Fibroblast of skin of right biceps (primary cell): ENCODE data around the gene ELF5.
A peak's percentile ranks its signal among the peaks of the same experiment; 100 is the strongest.

ENCODE experiments used
- DNase-seq: peaks from one replicate; pipeline ENCODE4 v3.0.0-alpha.2; 2013

Gene ELF5

DNA sequence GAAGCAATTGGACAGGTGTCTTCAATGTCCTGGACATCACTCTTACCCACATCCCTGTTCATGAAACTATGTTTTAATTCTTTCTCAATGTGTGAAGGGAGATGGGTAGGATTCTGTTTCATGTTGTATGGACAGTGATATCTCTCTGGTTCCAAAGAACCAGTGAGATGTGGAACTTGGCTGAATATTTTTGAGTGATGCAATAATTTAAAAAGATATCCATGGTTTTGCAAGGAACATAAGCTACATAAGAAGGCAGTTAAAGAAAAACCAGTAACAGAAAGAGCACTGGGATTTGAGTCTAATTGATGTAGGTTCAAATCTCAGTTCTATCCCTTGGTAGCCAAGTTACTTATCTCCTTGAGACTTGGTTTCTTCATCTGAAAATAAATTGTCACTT, 7.7 kb upstream of the ELF5 start:
- no peak for DNase-seq

DNA sequence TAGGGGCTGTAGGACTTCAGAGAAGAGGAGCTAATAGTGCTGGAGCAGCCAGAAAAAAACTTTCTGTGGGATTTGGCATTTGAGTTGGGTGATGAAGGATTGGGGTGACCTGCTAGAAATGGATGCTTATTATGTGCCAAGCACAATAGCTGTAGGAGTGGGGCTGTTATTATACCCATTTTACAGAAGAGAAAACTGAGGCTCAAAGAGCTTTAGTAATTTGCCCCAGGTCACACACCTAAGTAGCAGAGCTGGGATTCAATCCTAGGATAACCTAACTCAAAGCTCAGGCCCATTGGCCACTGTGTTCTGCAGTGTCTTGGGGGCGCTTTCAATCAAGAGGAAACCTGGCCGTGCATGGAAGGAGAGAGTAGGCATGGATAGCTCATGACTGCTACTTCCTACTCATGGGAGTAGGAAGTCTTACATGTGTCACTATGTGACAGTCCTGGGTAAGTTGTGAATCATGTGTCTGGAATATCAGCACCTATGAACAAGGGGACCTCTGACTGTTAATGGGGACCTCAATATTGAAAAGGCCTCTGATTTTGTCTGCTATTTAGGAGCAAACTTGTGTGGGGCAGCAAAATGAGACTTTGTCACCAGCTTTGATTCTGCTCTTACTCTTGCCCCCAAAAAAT, 6.1 kb upstream of the ELF5 start:
- no peak for DNase-seq

DNA sequence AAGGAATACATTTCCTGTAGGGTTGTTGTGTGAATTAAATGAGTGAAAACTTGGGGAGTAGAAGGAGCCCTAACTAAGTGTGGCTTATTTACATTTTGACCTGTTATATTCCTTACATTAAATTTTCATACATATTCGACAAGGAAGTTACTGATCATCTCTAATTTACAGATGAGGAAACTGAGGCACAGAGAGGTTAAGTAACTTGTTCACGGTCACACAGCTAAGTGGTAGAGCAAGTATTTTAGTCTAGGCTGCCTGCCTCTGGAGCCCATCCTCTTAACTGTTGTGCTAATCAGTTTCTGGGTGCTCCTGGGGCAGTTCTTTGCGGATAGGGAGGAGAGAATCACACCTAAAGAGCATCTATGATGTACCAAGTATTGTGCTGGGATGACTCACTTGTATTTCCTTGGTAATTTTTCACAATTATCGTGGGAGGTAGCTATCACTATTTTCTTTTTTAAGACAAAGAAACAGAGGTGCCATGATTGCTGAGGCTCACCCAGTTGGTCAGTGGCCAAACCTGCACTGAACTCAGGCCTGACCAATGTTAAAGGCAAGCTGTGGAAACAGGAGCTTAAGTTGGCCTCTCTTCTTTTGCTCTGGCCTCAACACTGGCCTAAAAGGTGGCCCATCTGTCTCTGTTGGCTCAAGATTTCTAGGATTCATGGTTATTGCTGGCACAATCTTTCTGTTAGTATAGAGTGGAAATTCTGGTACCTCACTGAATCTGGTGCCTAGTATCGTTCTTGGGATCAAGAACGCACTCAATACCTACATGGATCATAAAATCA, 2.9 kb upstream of the ELF5 start:
- no peak for DNase-seq

DNA sequence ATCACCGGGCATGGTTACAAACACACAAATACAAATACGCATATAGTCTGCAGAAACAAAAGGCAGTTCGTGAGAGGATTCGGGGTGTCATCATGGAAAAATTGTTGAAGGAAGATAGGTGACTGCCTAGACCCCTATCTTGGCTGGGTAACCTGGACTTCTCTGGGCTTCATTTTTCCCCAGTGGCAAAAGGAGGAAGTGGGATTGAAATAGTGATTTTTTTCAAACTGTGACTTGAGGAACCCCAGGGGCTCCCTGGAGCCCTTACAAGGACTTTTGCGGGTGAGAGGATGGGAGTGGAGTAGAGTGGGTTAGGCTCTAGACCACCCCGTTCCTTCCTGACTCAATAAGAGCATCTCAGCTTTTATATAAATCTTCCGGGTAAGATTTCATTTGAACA, 1.0 kb upstream of the ELF5 start:
- DNase-seq: no peak

DNA sequence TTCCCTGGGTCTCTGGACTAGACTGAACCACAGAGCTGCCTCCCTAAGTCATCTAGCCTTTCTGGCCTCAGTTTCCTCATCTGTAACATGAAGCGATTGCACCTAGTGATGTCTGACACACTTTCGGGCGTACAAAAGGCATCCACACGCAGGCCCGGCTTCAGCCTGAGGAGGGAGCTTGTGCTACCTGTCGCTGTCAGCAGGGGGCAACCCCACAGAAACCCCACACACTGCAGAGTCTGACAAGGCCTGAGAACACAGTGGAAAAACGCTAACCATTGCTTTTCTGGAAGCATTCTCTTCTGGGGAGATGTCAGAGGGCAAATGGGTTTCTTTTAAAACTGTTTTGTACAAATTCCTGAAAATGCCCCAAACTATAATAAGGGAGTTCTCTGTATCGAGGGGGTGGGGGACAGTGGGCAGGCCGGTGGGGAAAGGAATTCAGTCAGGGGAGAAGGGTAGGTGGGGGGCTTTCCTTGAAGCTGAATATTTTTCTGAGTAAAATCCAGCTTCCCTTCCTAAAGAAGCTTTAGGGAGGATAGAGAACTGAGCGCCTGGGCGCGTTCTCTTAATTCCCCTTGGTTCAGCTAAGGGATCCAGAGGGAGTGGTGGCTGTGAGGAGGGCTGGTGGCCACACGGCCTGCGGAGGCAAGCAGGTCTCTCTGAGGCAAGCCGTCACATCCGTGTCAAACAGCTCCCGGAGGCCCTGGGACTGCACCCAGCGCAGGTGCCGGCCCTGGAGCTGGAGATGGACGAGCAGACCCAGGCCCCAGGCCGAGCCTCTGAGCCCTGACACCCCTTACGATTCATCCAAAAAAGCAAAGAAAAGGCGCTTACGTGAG, 533 bp downstream of the ELF5 start:
- DNase-seq: peak; percentile 40

DNA sequence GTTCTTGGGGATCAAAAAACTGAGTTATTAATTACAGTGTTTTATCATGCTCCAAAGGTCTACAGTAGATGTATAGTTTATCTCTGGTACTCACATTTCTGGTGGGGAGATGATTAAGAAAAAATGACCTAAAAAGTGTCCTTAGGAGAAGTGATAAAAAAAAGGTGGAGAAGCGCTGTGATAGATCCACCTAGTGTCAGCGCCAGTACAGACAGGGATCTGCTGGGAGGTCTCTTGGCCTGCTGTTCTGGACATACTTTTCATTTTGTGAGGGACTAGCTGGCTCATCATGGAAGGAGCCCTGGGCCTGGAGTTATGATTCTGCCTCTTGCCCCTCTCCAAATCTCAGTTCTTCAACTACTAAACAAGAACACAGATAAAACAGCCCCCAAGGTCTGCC, 2.9 kb downstream of the ELF5 start:
- DNase-seq: no peak

DNA sequence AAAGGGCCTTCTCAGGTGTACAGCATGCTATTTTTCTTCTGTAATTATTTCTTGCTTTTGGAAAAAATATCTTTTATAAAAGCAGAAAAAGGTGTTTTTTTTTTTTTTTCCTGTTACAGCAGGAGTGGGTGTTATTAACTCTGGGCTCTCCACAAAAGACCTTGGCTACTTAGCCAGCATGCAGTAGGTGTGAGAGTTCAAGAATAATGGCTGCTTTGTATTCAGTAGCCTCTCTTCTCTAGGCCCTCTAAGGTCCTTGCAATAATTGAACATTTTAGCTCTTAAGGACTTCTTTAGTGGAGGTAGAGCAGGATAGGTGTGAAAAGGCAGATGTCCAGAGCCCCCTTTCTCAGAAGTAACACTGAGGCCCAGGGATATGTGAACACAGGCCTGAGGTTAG, 3.4 kb downstream of the ELF5 start:
- DNase-seq: no peak

DNA sequence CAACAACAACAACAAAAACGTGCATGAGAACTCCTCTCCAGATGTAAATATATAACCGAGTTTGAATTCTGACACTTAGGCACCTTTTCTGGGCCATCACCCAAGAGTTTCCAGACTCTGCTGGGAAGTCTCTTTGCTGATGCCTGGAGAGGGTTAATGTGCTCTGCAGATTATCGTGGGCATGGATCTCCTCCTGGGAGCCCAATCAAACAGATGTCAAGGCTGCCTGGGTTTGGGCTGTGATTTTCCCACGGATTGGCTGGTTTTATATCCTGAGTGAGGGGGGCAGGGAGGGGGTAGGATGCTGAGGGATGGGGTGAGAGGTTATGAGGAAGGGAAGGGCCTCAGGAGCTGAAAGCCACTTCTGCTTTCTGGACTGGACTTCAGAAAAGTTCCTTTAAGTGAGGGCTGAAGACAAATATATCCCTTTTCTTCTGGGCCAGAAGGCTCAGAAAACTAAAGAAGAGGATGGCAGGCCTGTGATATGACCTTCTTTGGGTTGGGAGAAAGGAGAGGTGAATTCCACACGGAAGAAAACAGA, 4.2 kb downstream of the ELF5 start:
- DNase-seq: no peak

DNA sequence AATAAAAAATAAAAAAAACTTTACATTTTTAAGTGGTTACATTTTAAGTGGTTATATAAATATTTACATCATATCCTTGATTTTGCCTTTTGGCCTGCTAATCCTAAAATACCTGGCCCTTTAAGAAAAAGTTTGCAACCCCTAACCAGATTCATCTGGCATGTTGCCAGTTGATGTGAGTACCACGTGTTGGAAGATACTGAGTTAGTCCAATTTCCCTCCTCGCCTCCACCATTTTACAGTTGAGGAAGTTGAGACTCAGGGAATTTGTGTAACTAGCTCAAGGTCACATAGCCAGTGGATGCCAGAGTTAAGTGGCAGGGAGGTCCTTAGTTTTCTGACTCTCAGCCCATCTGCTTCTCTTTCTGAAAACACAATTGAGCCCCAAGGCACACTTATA, 5.1 kb downstream of the ELF5 start:
- DNase-seq: peak; percentile 10

DNA sequence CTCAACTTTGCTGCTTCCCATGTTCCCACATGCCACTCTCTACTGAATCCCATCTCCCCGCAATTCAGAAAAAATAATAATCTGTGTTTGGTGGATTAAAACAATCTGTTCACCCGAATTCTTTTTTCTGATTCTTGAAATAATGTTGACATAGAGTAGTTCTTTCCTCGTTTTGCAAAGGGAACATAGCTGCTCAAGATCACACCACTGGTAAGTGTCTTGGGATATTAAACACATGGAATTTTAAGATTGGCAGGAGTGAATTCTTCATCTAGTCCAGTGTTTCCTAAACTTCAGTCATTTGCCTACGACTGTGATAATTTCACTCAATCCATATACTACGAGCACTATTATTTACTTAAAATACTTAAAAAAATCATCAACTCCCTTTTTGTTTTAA, 6.0 kb downstream of the ELF5 start:
- no peak for DNase-seq

DNA sequence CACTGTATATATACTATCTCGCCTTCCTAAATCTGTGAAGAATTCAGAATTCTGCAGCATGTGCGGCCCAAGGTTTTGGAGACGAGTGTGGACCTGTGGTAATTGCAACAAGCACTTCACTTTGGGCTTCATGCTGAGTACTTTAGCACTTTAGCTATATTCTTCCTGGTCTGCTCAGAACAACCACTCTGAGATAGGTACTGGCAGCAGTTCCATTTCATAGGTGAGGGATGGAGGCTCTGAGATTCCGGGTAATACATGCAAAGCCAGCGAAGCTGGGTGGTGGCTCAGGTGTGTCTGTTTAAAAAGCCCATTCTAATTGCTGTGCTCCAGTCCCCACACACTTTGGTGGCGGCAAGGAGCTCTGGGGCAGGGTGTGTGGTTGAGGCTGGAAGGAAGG, 6.4 kb downstream of the ELF5 start:
- no peak for DNase-seq

DNA sequence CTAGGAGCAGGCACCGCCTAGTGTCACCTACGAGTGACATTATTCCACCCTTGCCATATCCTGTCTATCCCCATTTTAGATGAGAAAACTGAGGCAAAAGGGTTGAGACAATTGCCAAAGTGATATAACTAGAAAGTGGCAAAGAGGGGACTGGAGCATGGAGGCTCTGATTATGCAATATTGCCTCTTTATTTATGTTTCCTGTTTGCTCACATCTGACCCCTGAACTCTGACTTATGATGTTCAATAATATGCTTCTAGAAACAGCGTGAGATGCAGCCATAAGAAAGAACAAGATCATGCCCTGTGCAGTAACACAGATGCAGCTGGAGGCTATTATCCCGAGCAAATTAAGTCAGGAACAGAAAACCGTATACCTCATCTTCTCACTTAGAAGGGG, 7.7 kb downstream of the ELF5 start:
- DNase-seq: no peak

DNA sequence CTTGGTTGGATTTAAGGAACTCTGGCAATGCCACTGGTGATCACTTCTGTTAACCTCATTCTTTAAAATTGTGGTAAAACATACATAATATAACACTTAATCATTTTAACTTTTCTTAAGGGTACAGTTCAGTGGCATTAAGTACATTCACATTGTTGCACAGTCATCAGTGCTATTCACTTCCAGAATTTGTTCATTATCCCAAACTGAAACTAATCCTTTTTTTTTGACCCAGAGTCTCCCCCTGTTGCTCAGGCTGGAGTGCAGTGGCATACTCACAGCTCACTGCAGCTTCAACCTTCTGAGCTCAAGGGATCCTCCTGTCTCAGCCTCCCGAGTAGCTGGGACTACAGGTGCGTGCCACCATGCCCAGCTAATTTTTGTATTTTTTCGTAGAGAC, 10.6 kb downstream of the ELF5 start:
- DNase-seq: peak; percentile 12

DNA sequence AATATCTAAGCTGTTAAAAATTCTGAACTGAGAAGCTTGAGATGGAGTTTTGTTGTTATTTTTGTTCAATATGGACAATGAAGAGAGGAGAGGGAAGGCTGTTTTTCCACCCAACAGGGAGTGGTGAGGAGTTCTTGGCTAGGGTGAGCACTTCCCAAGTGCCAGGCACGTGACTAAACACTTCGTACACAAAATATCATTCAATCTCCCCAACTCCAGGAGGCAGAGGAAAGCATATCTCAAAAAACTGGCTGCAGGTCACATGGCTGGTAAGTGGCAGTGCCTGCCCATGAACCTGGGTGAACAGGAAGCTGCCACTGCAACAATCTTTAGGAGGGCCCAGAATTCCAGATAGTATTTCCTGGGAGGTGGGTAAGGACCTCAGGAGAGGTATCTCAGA, 11.6 kb downstream of the ELF5 start:
- peak; percentile 8 for DNase-seq

DNA sequence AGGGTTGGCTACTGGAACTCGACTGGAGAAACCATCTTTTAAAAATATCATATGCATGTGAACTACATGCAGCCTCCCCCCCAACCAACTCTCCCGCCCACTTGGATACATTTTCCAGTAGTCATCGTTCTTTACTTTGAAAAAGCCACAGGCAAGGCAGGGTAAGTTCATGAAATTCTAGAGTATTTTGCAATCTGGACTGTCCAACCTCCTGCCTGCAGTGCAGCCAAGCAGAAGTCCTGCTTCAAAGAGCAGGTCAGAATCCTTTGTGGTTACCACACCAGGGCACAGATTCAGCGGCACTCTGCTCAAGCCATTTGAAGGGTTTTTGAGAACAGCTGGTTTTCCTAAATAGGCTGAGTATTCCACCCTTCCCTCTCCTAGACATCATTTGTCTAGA, 12.1 kb downstream of the ELF5 start:
- DNase-seq: peak; percentile 80

DNA sequence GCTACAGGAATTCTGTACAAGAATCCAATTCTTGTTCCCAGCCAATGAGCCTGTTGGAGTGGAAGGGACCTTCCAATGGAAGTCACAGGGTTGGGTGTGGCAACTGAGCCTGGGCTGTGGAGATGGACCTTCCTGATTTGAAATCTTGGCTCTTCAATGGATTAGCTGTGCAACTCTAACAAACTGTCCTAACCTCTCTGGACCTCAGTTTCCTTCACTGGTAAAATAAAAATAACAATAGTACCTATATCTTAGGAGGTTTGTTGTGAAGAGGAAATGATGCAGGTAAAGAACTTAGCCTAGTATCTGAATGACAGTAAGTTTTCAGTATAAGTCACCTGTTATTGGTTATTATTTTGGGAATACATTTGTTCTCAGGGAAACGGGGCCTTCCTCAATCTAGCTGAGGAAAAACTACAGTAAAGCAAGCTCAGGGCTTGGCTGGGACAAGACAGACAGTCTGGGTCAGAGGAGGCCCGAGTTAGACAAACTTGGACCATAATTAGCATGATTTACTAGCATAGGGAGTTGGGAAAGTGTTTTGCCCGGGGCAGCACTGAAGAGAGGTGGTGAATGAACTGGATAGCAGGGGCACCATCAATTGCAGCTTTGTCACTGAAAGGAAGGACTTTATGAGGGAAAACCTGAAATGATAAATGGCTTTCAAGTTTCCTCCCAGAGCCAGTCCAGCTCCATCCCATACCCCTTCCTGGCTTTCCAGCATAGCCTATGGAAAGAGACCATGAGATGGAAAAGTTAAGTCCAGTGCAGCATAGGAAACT, 13.7 kb downstream of the ELF5 start:
- no peak for DNase-seq

DNA sequence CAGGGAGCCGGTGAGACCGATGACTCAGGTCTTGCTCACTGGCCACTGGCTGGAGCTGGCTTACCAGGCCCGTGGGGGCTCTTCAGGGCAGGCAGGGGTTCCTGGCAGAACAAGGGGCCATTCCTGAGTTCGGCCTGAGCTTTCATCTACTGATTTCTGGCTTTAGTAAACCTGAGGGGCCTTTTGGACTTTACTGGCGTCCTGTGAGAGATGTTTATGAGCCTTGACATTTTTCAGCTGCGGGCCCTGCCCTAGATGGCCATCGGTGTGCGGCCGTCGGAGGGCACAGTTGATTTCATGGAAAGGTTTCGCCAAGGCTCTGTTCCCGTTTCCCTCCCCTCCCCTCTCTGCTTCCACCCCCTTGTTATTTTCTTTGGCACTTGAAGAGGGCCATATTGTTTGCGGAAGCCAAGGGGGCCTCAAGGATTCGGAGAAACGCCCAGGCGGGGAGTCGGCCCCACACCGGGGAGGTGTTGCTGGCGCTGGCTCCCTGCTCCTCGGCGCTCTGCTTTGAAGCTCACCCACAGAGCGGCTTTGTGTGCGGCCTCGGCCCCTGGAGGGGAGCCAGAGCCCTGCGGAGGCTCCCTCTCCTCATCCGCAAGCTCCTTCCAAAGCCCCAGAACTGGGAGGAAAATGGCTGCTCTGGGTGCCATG, 17.7 kb downstream of the ELF5 start:
- DNase-seq: no peak

DNA sequence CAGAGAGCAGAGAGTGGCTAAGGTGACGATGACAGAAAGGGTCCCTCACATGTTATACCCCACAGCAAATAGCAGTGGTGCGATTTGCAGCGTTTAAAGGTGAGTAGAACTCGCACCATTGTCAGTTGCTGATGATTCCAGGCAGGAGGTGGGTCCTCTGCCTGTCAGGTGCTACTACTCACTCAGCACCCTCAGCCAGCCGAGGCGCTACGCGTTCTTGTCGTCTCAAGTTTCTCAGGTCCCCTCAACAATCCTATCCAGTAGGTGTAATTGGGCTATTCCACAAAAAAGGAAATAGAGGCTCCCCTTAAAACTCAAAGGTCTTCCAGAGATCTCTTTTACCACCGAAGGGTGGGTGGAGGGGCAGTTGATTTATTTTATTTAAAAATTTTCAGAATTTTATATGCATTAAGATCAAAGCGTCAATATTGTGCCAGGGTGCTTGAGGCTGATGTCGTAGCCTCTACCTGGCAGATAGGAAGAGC, 18.3 kb downstream of the ELF5 start:
- DNase-seq: no peak

DNA sequence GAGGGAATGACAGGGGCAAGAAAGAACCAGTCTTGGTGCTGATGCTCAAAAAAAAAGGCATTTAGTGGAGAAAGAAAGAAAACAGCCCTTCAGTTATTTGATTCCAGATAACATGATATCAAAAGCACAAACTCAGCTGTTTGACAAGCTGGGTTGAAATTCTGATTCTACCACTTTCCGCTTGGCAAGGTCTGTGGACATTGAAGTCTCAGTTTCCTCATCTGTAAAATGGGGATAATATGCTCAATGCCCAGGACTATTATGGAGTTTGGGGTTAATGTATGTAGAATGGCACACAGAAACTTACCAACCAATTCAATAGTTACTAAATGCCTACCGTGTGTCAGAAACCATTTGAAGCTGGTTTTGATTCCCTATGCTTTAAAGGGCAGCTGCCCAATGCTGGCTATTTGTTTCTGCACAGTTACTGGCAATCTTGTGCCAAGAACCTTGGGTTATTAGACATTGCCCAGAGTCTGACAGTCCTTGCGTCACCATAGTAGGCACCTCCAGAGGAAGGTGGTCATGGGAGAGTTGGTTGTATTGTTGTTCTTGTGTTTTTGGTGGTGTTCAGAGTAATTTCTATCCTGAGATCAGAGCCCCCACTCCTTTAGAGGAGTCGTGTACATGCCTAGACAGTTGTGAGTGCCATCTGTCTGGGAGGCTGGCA, 19.5 kb downstream of the ELF5 start:
- DNase-seq: no peak

DNA sequence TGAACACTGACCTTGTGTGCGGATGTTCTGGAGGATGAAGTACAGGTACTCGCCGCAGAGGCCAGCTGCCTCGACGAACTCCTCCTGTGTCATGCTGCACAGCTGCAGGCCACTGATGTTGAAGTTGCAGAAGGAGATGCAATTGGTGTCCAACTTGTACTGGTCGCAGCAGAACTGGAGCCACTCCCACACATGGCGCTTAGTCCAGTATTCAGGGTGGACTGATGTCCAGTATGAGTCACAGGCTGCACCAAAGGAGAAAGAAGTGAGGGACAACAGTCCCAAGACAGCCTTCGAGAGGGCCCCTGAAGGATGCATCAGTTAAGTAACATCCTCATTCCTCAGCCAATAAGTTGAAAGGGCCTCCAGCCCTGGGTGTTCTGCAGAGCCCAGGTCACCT, 20.1 kb downstream of the ELF5 start:
- DNase-seq: no peak

DNA sequence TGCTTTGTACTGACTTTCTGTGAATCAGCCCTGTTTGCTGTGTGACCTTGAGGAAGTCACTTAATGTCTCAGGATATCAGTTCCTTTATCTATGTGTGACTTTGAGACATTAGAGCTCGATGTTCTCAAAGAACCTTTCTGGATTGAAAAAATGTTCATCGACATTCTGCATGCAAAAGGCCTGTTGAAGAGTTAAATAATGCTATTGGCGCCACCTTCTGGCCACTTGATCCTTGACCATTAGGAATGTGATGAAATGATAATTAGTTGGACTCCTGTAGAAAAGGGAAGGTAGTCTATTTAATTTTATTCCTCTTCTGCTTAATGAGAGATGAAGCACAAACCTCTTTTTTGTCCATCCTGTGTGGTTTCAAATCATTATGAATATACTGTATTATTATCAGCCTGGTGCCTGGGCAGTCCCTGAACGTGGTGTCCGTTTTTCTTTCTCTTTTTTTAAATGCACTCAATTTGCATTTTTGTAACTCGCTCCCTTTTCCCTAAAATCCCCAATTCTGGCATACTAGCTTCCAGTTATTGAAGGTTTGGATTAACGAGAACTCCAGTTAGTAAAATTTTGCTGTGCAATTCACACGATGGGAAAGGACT, 20.7 kb downstream of the ELF5 start:
- peak; percentile 60 for DNase-seq
